Measurements from ENCODE around the gene RAB44. TPM values are rescaled to one million over a fixed set of nuclear protein-coding genes. Genes with fewer than 3 reads are reported as not detected.

The RAB44 gene
- total and polyA plus RNA-seq, 2 donors (not counting 1 experiment from before 2014, with no cell fraction given): 0.15 to 0.16 TPM

DNA sequence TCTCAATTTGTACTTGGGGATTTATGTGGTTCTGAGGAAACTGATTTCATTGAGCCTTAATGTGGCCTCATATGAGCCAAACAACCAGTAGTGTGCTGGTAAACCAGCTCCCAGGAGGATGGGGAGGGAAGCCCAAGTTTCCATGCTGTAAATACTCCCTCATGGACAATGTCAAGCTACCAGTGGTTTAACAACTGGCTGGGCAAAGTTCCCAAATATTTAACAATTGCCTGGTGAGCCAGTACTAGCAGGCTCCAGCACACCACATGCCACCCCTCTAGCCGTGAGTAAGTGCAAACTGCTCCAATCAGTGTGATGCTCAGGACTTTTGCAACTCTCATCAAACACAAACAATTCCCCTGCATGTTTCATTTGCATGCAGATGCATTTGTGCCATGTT lies 38.4 kb upstream of the RAB44 start:
- Histone ChIP-seq H3K9ac (ENCODE audit: low read length) (no peak overlapping the region), H2AFZ (ENCODE audit: insufficient read depth, low read depth, low read length, poor library complexity, severe bottlenecking) (no peak overlapping the region), H3K36me3 (replicated peaks in 1 of 2; ENCODE audit: control extremely low read depth in 1 of 2, control insufficient read depth in 1 of 2, extremely low read depth in 1 of 2, insufficient read depth in 2 of 2, low read length in 1 of 2) (no peaks in the 10 kb centered on the region), H3K27ac (ENCODE audit: low read length in 2 of 2) (no peak overlapping the region), H3K4me3 (ENCODE audit: control extremely low read depth in 1 of 5, extremely low read depth in 1 of 5, insufficient read depth in 1 of 5, low read depth in 2 of 5, low read length in 4 of 5) (no peak overlapping the region), H3K4me2 (replicated peaks; ENCODE audit: low read depth, low read length, poor library complexity, severe bottlenecking) (no peak overlapping the region), H3K4me1 (ENCODE audit: control insufficient read depth in 2 of 2, insufficient read depth in 2 of 2, low read length in 2 of 2) (peaks cover 37 to 44% of the 10 kb centered on the region in 2 donors), H3K79me2 (ENCODE audit: control insufficient read depth, insufficient read depth, low read length) (no peaks in the 10 kb centered on the region), H3K9me3 (ENCODE audit: control extremely low read depth in 1 of 3, control insufficient read depth in 2 of 3, insufficient read depth in 1 of 3, low read length in 2 of 3) (peaks cover 0 to 11% (median 0%) of the 10 kb centered on the region in 3 donors), H3K27me3 (replicated peaks in 1 of 4; ENCODE audit: control extremely low read depth in 1 of 4, control insufficient read depth in 3 of 4, insufficient read depth in 4 of 4, low read length in 3 of 4) (peaks cover 0 to 18% (median 10%) of the 10 kb centered on the region in 4 experiments), H4K20me1 (ENCODE audit: control insufficient read depth, insufficient read depth, low read length, poor library complexity, severe bottlenecking) (no peaks in the 10 kb centered on the region)
- POLR2A ChIA-PET: no interaction called here
- no peak for ATAC-seq (ENCODE audit: low read depth)
- WGBS (ENCODE audit: insufficient coverage): 92% methylated on average over 1 of the region's 1 CpG
- Mint-ChIP-seq H3K27me3 (peaks cover 24% of the 10 kb centered on the region), H3K9me3 (ENCODE audit: insufficient read depth) (no peaks in the 10 kb centered on the region), H3K4me3 (no peak overlapping the region), H3K27ac (no peak overlapping the region), H3K4me1 (peaks cover 39% of the 10 kb centered on the region)
- DNase-seq: no peak
- CTCF ChIA-PET: interaction anchor here (1.0 kb wide), 1 partner anchor 20 kb away, joined by 6 read pairs; no protein-coding TSS in a partner anchor
- intact Hi-C loops (cut with micrococcal nuclease): no loop called here
- TF ChIP-seq EZH2 (IDR thresholded peaks at IDR 0.05; ENCODE audit: borderline replicate concordance, insufficient read depth, low read depth, low read length, poor library complexity, severe bottlenecking): no peak
- TF ChIP-seq, protein P1, sequence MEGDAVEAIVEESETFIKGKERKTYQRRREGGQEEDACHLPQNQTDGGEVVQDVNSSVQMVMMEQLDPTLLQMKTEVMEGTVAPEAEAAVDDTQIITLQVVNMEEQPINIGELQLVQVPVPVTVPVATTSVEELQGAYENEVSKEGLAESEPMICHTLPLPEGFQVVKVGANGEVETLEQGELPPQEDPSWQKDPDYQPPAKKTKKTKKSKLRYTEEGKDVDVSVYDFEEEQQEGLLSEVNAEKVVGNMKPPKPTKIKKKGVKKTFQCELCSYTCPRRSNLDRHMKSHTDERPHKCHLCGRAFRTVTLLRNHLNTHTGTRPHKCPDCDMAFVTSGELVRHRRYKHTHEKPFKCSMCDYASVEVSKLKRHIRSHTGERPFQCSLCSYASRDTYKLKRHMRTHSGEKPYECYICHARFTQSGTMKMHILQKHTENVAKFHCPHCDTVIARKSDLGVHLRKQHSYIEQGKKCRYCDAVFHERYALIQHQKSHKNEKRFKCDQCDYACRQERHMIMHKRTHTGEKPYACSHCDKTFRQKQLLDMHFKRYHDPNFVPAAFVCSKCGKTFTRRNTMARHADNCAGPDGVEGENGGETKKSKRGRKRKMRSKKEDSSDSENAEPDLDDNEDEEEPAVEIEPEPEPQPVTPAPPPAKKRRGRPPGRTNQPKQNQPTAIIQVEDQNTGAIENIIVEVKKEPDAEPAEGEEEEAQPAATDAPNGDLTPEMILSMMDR (IDR thresholded peaks at IDR 0.05): no peak

DNA sequence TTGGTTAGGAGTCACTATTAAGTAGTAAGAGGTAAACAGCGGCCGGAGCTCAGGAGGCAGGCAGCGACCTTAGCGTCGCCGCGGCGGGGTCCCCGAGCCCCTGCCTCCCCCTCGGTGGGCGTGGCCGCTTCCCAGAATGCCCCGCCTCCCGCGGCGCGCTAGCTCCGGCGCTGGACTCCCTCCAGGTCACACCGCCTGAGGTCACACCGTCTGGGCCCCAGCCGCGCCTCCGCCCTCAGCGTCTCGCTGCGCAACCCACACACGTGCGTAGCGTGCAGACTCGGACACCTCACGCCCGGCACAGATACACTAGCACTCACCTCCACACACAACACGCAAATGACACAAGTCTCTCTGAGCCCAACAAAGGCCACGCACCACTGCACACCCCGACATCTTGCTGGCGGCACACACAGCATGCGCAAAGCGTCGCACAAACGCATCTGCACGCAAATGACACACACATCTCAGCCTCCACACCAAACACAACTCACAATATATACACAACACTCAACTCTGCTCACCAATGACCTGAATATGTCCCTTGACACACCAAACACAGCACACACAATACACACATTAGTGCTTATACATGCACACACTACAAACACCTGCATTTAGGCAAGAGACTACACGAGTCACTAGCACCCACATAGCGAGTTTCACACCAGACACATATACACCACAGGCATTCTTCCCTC lies 36.7 kb upstream of the RAB44 start:
- intact Hi-C loops (cut with micrococcal nuclease): no loop called here
- ATAC-seq (ENCODE audit: low read depth) (no peak), DNase-seq (no peak)
- H3K4me3 Mint-ChIP-seq: no peak overlapping the region
- no peaks in the 10 kb centered on the region for H3K79me2 ChIP-seq (ENCODE audit: control insufficient read depth, insufficient read depth, low read length)
- peaks cover 45 to 53% of the 10 kb centered on the region in 2 donors for H3K4me1 ChIP-seq (ENCODE audit: control insufficient read depth in 2 of 2, insufficient read depth in 2 of 2, low read length in 2 of 2)
- 36% methylated on average over 44 of the region's 44 CpGs for whole genome bisulfite sequencing (ENCODE audit: insufficient coverage)
- peaks cover 45% of the 10 kb centered on the region for H3K4me1 Mint-ChIP-seq
- ChIA-PET POLR2A (interaction anchor here (0.7 kb wide), 2 partner anchors 86 to 390 kb away, joined by 3 read pairs; no protein-coding TSS in a partner anchor), CTCF (interaction anchor here (1.1 kb wide), 1 partner anchor 37 kb away, joined by 3 read pairs; no protein-coding TSS in a partner anchor)
- TF ChIP-seq, protein P1 (IDR thresholded peaks at IDR 0.05): no peak
- no peak overlapping the region for H3K27ac ChIP-seq (ENCODE audit: low read length in 2 of 2)
- H2AFZ ChIP-seq (ENCODE audit: insufficient read depth, low read depth, low read length, poor library complexity, severe bottlenecking): peak overlapping the region; percentile 34
- H3K9me3 ChIP-seq (ENCODE audit: control extremely low read depth in 1 of 3, control insufficient read depth in 2 of 3, insufficient read depth in 1 of 3, low read length in 2 of 3): peaks cover 0 to 11% (median 0%) of the 10 kb centered on the region in 3 donors
- H3K9me3 Mint-ChIP-seq (ENCODE audit: insufficient read depth): no peaks in the 10 kb centered on the region
- peaks cover 17% of the 10 kb centered on the region for H3K27me3 Mint-ChIP-seq
- peak overlapping the region; percentile 18 for H3K9ac ChIP-seq (ENCODE audit: low read length)
- H3K4me2 ChIP-seq (replicated peaks; ENCODE audit: low read depth, low read length, poor library complexity, severe bottlenecking): peak overlapping the region; percentile 58
- H3K27me3 ChIP-seq (replicated peaks in 1 of 4; ENCODE audit: control extremely low read depth in 1 of 4, control insufficient read depth in 3 of 4, insufficient read depth in 4 of 4, low read length in 3 of 4): peaks cover 0 to 18% (median 10%) of the 10 kb centered on the region in 4 experiments
- no peak overlapping the region for H3K27ac Mint-ChIP-seq
- H4K20me1 ChIP-seq (ENCODE audit: control insufficient read depth, insufficient read depth, low read length, poor library complexity, severe bottlenecking): no peaks in the 10 kb centered on the region
- H3K36me3 ChIP-seq (replicated peaks in 1 of 2; ENCODE audit: control extremely low read depth in 1 of 2, control insufficient read depth in 1 of 2, extremely low read depth in 1 of 2, insufficient read depth in 2 of 2, low read length in 1 of 2): no peaks in the 10 kb centered on the region
- H3K4me3 ChIP-seq (ENCODE audit: control extremely low read depth in 1 of 5, extremely low read depth in 1 of 5, insufficient read depth in 1 of 5, low read depth in 2 of 5, low read length in 4 of 5): no peak overlapping the region
